A549 (cell line): ENCODE measurements around the gene XRCC3. TPM values are rescaled to one million over a fixed set of nuclear protein-coding genes. Genes with fewer than 3 reads are reported as not detected.

Experiments used
- ATAC-seq, 2 experiments: fragments of 200-7000 bp in 1 of 2; fragments of >200 bp in 1 of 2; cut with Nextera tagmentation in 1 of 2; cut with Tn5 transposase in 1 of 2; 3 replicates each; pipeline versions ENCODE4 v1.8.0 to v1.9.1; 2018 to 2020; ENCODE audit warnings: mild to moderate bottlenecking in 1 of 2, moderate library complexity in 1 of 2
- CTCF ChIA-PET: fragments of 300-600 bp; sonication (Branson Sonifier 250); formaldehyde crosslinking; extraction: SDS; loops from one replicate; lab custom pipeline; 2021; ENCODE audit warnings: antibody characterized with exemption, inconsistent platforms; lab: Yijun Ruan, JAX
- POLR2A ChIA-PET: fragments of 350-600 bp; formaldehyde crosslinking; extraction: SDS; loops from one replicate; lab custom pipeline; 2021; ENCODE audit warnings: antibody characterized with exemption, inconsistent platforms; lab: Yijun Ruan, JAX
- DNase-seq, 2 experiments: peaks; one replicate each; pipeline versions ENCODE4 v3.0.0 to v3.0.0-alpha.2; 2011 to 2016; ENCODE audit warnings: low read depth in 1 of 2, low spot score in 1 of 2
- FAIRE-seq: peaks from 2 replicates; lab custom pipeline; 2011; peaks lifted over from hg19 to GRCh38; lab: Jason Lieb, UNC
- H3K27ac ChIP-seq, 2 experiments: fragments of >200 bp; sonication (Bioruptor Twin); formaldehyde crosslinking; 3 replicates each; pipeline ENCODE4 v1.5.1; 2016 to 2017
- H3K4me1 ChIP-seq: fragments of >200 bp; sonication (Bioruptor Twin); formaldehyde crosslinking; 3 replicates; pipeline ENCODE4 v1.6.1; 2016
- H3K4me2 ChIP-seq: fragments of >200 bp; sonication (Bioruptor Twin); formaldehyde crosslinking; 3 replicates; pipeline ENCODE4 v1.6.1; 2016
- H3K4me3 ChIP-seq: fragments of >200 bp; sonication (Bioruptor Twin); formaldehyde crosslinking; 3 replicates; pipeline ENCODE4 v1.5.1; 2016
- H3K9me3 ChIP-seq: fragments of >200 bp; sonication (Bioruptor Twin); formaldehyde crosslinking; 3 replicates; pipeline ENCODE4 v1.6.1; 2016
- ATOH8 ChIP-seq: fragments of 250-450 bp; sonication (Bioruptor Pico); IDR thresholded peaks from 2 replicates; pipeline ENCODE4 v1.5.0; 2020; ENCODE audit warnings: low read depth, mild to moderate bottlenecking, moderate library complexity
- BCL3 ChIP-seq: fragments of >200 bp; sonication (Bioruptor Twin); formaldehyde crosslinking; IDR thresholded peaks from 3 replicates; pipeline ENCODE4 v1.6.1; 2016
- CBX2 ChIP-seq: fragments of 200-600 bp; sonication (generic); IDR thresholded peaks from 2 replicates; pipeline ENCODE4 v1.6.1; 2016; ENCODE audit warnings: low read depth, mild to moderate bottlenecking, borderline replicate concordance
- CBX8 ChIP-seq: fragments of 200-600 bp; sonication (generic); IDR thresholded peaks from 2 replicates; pipeline ENCODE4 v1.6.1; 2016
- CHD2 ChIP-seq: fragments of 150-350 bp; IDR thresholded peaks from 2 replicates; pipeline ENCODE4 v1.6.1; 2014; ENCODE audit warnings: low read length; ENCODE audit not compliant: partially characterized antibody
- CHD4 ChIP-seq: fragments of 200-600 bp; sonication (generic); IDR thresholded peaks from 2 replicates; pipeline ENCODE4 v1.6.1; 2016; ENCODE audit warnings: antibody characterized with exemption, mild to moderate bottlenecking, borderline replicate concordance
- FOSL2 ChIP-seq, 2 experiments: fragments of 450-650 bp in 1 of 2; fragments of >200 bp in 1 of 2; sonication (Bioruptor Twin) in 1 of 2; formaldehyde crosslinking; IDR thresholded peaks; 2 replicates each; pipeline versions ENCODE4 v1.5.0 to v1.6.1; 2016 to 2020; ENCODE audit warnings: mild to moderate bottlenecking in 1 of 2, moderate library complexity in 1 of 2
- HEYL ChIP-seq: fragments of 250-450 bp; sonication (Bioruptor Pico); IDR thresholded peaks from 2 replicates; pipeline ENCODE4 v1.8.0; 2021; ENCODE audit warnings: mild to moderate bottlenecking, moderate library complexity
- HOXB5 ChIP-seq: fragments of 250-450 bp; sonication (Bioruptor Pico); IDR thresholded peaks from 2 replicates; pipeline ENCODE4 v1.5.0; 2020; ENCODE audit warnings: mild to moderate bottlenecking, moderate library complexity
- KDM1A ChIP-seq: fragments of 200-600 bp; sonication (generic); IDR thresholded peaks from 2 replicates; pipeline ENCODE4 v1.6.1; 2016; ENCODE audit warnings: low read depth, mild to moderate bottlenecking
- MAFK ChIP-seq: fragments of 450-650 bp; IDR thresholded peaks from 2 replicates; pipeline ENCODE4 v1.6.1; 2014; ENCODE audit not compliant: partially characterized antibody
- NFE2L2 ChIP-seq: fragments of 150-350 bp; conservative IDR thresholded peaks from 2 replicates; pipeline ENCODE4 v1.6.1; 2014; ENCODE audit warnings: low read length
- RAD21 ChIP-seq, 2 experiments: fragments of >200 bp in 1 of 2; sonication (Bioruptor Twin) in 1 of 2; formaldehyde crosslinking in 1 of 2; IDR thresholded peaks in 1 of 2; conservative IDR thresholded peaks in 1 of 2; 2 replicates in 1 of 2; 3 replicates in 1 of 2; pipeline ENCODE4 v1.6.1; 2012 to 2018; ENCODE audit warnings: inconsistent platforms in 1 of 2
- RARB ChIP-seq: fragments of 250-450 bp; sonication (Bioruptor Pico); IDR thresholded peaks from 2 replicates; pipeline ENCODE4 v1.8.0; 2021; ENCODE audit warnings: mild to moderate bottlenecking, moderate library complexity
- REST ChIP-seq: fragments of 200-600 bp; sonication (generic); IDR thresholded peaks from 2 replicates; pipeline ENCODE4 v1.6.1; 2016; ENCODE audit warnings: antibody characterized with exemption, mild to moderate bottlenecking, moderate library complexity
- RFX5 ChIP-seq: fragments of 450-650 bp; IDR thresholded peaks from 2 replicates; pipeline ENCODE4 v1.7.1; 2014; ENCODE audit warnings: antibody characterized with exemption, mild to moderate bottlenecking, moderate library complexity
- RNF2 ChIP-seq: fragments of 200-600 bp; sonication (generic); IDR thresholded peaks from 2 replicates; pipeline ENCODE4 v1.6.1; 2016; ENCODE audit warnings: low read depth, mild to moderate bottlenecking, antibody characterized with exemption, moderate library complexity, borderline replicate concordance
- SREBF2 ChIP-seq: fragments of 450-650 bp; IDR thresholded peaks from 2 replicates; pipeline ENCODE4 v1.6.1; 2014; ENCODE audit warnings: mild to moderate bottlenecking, moderate library complexity
- TFCP2L1 ChIP-seq: fragments of 250-450 bp; sonication (Bioruptor Pico); IDR thresholded peaks from 2 replicates; pipeline ENCODE4 v1.5.0; 2021; ENCODE audit warnings: mild to moderate bottlenecking
- ZFP36 ChIP-seq: fragments of 450-650 bp; IDR thresholded peaks from 2 replicates; pipeline ENCODE4 v1.6.1; 2014; ENCODE audit warnings: borderline replicate concordance; ENCODE audit not compliant: partially characterized antibody
- ZNF302 ChIP-seq: fragments of 250-450 bp; sonication (Bioruptor Pico); IDR thresholded peaks from 2 replicates; pipeline ENCODE4 v1.9.0; 2021; ENCODE audit warnings: inconsistent platforms, mild to moderate bottlenecking, moderate library complexity
- WGBS: methylation state at CpG from one replicate; pipeline ENCODE4 v1.1.6; 2017; ENCODE audit errors: missing lambda C conversion rate; 5-methylcytosine and 5-hydroxymethylcytosine counted together
- polyA plus RNA-seq, 4 experiments: library from polyadenylated mRNA; depleted of rRNA in 3 of 4; stranded (reverse); fragments of >200 nt; fragmentation: RNase III in 1 of 4; extraction: RNeasy Plus Mini Kit Qiagen cat#74134 plus additional on column Dnase treatment in 1 of 4; gene quantifications; 2 replicates in 3 of 4; 3 replicates in 1 of 4; pipeline ENCODE4 v1.2.3, GENCODE V29; 2011 to 2017

The XRCC3 gene
- polyA plus RNA-seq, 2 of the 4 experiments (the other 2 are of a cell fraction) = 23.0 to 28.1 TPM

- POLR2A ChIA-PET = no interaction called here
- DNase-seq (no peak), ATAC-seq (no peak), FAIRE-seq (no peak)
- no peak for TF ChIP-seq BCL3
- no peak for TF ChIP-seq NFE2L2
- TF ChIP-seq ZNF302 (CRISPR knock-in tag) = no peak
- no peak for TF ChIP-seq CBX8
- no peak for TF ChIP-seq CHD4
- no peak for TF ChIP-seq TFCP2L1 (CRISPR knock-in tag)
- no peak for TF ChIP-seq RNF2
- TF ChIP-seq ZFP36 = no peak
- TF ChIP-seq REST = no peak
- TF ChIP-seq KDM1A = no peak
- TF ChIP-seq HOXB5 (CRISPR knock-in tag) = no peak
- TF ChIP-seq RAD21 (conservative IDR thresholded peaks at IDR 0.05 in 1 of 2, IDR thresholded peaks at IDR 0.05 in 1 of 2) = no peak
- no peak for TF ChIP-seq RARB (CRISPR knock-in tag)
- TF ChIP-seq HEYL (CRISPR knock-in tag) = no peak
- TF ChIP-seq CBX2 = no peak
- no peak for TF ChIP-seq RFX5
- no peak for TF ChIP-seq FOSL2 (IDR thresholded peaks at IDR 0.05)
- TF ChIP-seq FOSL2 (CRISPR knock-in tag; IDR thresholded peaks at IDR 0.05) = no peak
- no peak for TF ChIP-seq MAFK
- no peak for TF ChIP-seq SREBF2
- no peak for TF ChIP-seq ATOH8 (CRISPR knock-in tag)
- Histone ChIP-seq H3K27ac (no peak overlapping the region), H3K4me2 (no peak overlapping the region), H3K4me1 (no peaks in the 10 kb centered on the region), H3K9me3 (no peaks in the 10 kb centered on the region), H3K4me3 (no peak overlapping the region)
- CTCF ChIA-PET = interaction anchor here (1.4 kb wide), 1 partner anchor 9 kb away, joined by 4 read pairs; no protein-coding TSS in a partner anchor
- 91% methylated on average over 19 of the region's 19 CpGs for whole genome bisulfite sequencing
Observed at GRCh38 chr14:103728141-103728540, 12.9 kb upstream of the XRCC3 start.

- POLR2A ChIA-PET = no interaction called here
- TF ChIP-seq CHD2 = no peak
- no peak for ATAC-seq
- no peak for FAIRE-seq
- Histone ChIP-seq H3K27ac (no peak overlapping the region), H3K4me3 (no peak overlapping the region), H3K9me3 (no peaks in the 10 kb centered on the region), H3K4me1 (no peaks in the 10 kb centered on the region), H3K4me2 (no peak overlapping the region)
- WGBS = 91% methylated on average over 37 of the region's 53 CpGs
- CTCF ChIA-PET = interaction anchor here (1.0 kb wide), 1 partner anchor 9 kb away, joined by 3 read pairs; no protein-coding TSS in a partner anchor
- DNase-seq = no peak
Observed at GRCh38 chr14:103727313-103727980, 12.2 kb upstream of the XRCC3 start.
